Endothelial cell of umbilical vein (primary cell): ENCODE data around the gene PDPN. TPM values are rescaled to one million over a fixed set of nuclear protein-coding genes. Genes with fewer than 3 reads are reported as not detected.

ENCODE experiments used
- BruUV-seq: library from RNA; stranded (reverse); fragments of 400-500 nt; replicated peaks from 2 replicates; lab custom pipeline; 2021; lab: Mats Ljungman, UMichigan
- CTCF ChIA-PET: fragments of 300-600, 350-600 bp; sonication (Branson Sonifier 250); formaldehyde crosslinking; loops from one replicate; lab custom pipeline; 2021; ENCODE audit warnings: antibody characterized with exemption, inconsistent platforms; lab: Charles Lee
- POLR2A ChIA-PET: fragments of 300-600, 350-600 bp; sonication (Branson Sonifier 250); formaldehyde crosslinking; loops from one replicate; lab custom pipeline; 2021; ENCODE audit warnings: antibody characterized with exemption, inconsistent platforms; lab: Charles Lee
- DNase-seq: peaks from one replicate; pipeline ENCODE4 v3.0.0-alpha.2; 2011; ENCODE audit warnings: low read depth, low spot score
- FAIRE-seq: peaks from 2 replicates; lab custom pipeline; 2011; peaks lifted over from hg19 to GRCh38; lab: Jason Lieb, UNC
- H2AFZ ChIP-seq: 2 replicates; pipeline ENCODE4 v1.6.0; 2012; ENCODE audit warnings: low read depth, low read length, control low read depth, inconsistent platforms
- H3K27ac ChIP-seq: 2 replicates; pipeline ENCODE4 v1.5.1; 2011; ENCODE audit warnings: low read depth, mild to moderate bottlenecking, control low read depth, low read length, moderate library complexity; ENCODE audit not compliant: insufficient read depth
- H3K27me3 ChIP-seq, 2 experiments: 2 replicates each; pipeline versions ENCODE4 v1.6.0 to v1.6.1; 2011; ENCODE audit warnings: low read length in 2 of 2, mixed read lengths in 1 of 2; ENCODE audit not compliant: control insufficient read depth in 2 of 2, insufficient read depth in 2 of 2
- H3K36me3 ChIP-seq, 2 experiments: 2 replicates in 1 of 2; 3 replicates in 1 of 2; pipeline ENCODE4 v1.5.1; 2011; ENCODE audit warnings: low read length in 2 of 2, mild to moderate bottlenecking in 1 of 2, moderate library complexity in 1 of 2; ENCODE audit not compliant: control insufficient read depth in 2 of 2, insufficient read depth in 2 of 2; ENCODE audit errors: extremely low read depth in 1 of 2
- H3K4me1 ChIP-seq: 3 replicates; pipeline ENCODE4 v1.5.1; 2011; ENCODE audit warnings: mild to moderate bottlenecking, low read length; ENCODE audit not compliant: control insufficient read depth, insufficient read depth; ENCODE audit errors: extremely low read depth
- H3K4me2 ChIP-seq: 2 replicates; pipeline ENCODE4 v1.6.1; 2011; ENCODE audit warnings: low read length, control low read depth, mixed read lengths; ENCODE audit not compliant: insufficient read depth
- H3K4me3 ChIP-seq, 3 experiments: fragments of 200-600 bp in 1 of 3; sonication (generic), shearing (Covaris generic) in 1 of 3; replicated peaks in 1 of 3; 2 replicates each; pipeline ENCODE4 v1.5.1; 2011 to 2016; ENCODE audit warnings: control low read depth in 3 of 3, low read length in 3 of 3, mild to moderate bottlenecking in 2 of 3, inconsistent platforms in 1 of 3, low read depth in 1 of 3, moderate library complexity in 1 of 3; ENCODE audit not compliant: insufficient read depth in 1 of 3
- H3K79me2 ChIP-seq: 2 replicates; pipeline ENCODE4 v1.6.0; 2012; ENCODE audit warnings: low read length, inconsistent platforms; ENCODE audit not compliant: control insufficient read depth, insufficient read depth
- H3K9ac ChIP-seq: replicated peaks from 2 replicates; pipeline ENCODE3; 2011; ENCODE audit warnings: low read length, control low read depth; ENCODE audit not compliant: insufficient read depth; ENCODE audit errors: extremely low read depth
- H3K9me1 ChIP-seq: replicated peaks from 3 replicates; pipeline ENCODE4 v1.6.0; 2011; ENCODE audit warnings: mild to moderate bottlenecking, low read length; ENCODE audit not compliant: control insufficient read depth, insufficient read depth; ENCODE audit errors: extremely low read depth
- H3K9me3 ChIP-seq: replicated peaks from 2 replicates; pipeline ENCODE4 v1.5.1; 2012; ENCODE audit warnings: low read length, inconsistent platforms; ENCODE audit not compliant: control insufficient read depth, insufficient read depth
- H4K20me1 ChIP-seq: replicated peaks from 2 replicates; pipeline ENCODE3; 2011; ENCODE audit warnings: mild to moderate bottlenecking, low read length; ENCODE audit not compliant: control insufficient read depth, insufficient read depth; ENCODE audit errors: extremely low read depth
- EZH2 ChIP-seq: IDR thresholded peaks from 2 replicates; pipeline ENCODE4 v1.6.1; 2012; ENCODE audit warnings: borderline replicate concordance, low read depth, mild to moderate bottlenecking, moderate library complexity, low read length, inconsistent platforms; ENCODE audit not compliant: severe bottlenecking
- FOS ChIP-seq: IDR thresholded peaks from 2 replicates; pipeline ENCODE4 v1.6.1; 2011; ENCODE audit warnings: mild to moderate bottlenecking, low read length, moderate library complexity, borderline replicate concordance; ENCODE audit not compliant: insufficient read depth
- GATA2 ChIP-seq: IDR thresholded peaks from 2 replicates; pipeline ENCODE4 v1.7.0; 2011; ENCODE audit warnings: low read depth, mild to moderate bottlenecking, moderate library complexity, mixed read lengths, low read length; ENCODE audit not compliant: insufficient read length, insufficient read depth
- JUN ChIP-seq: IDR thresholded peaks from 2 replicates; pipeline ENCODE4 v1.6.1; 2011; ENCODE audit warnings: borderline replicate concordance, low read depth; ENCODE audit not compliant: insufficient read length, insufficient read depth
- MAX ChIP-seq: IDR thresholded peaks from 2 replicates; pipeline ENCODE4 v1.6.1; 2011; ENCODE audit not compliant: insufficient read depth, insufficient read length
- MYC ChIP-seq: IDR thresholded peaks from one replicate; pipeline ENCODE4 v1.6.1; 2011; ENCODE audit warnings: mild to moderate bottlenecking, low read depth, low read length
- POLR2A ChIP-seq: IDR thresholded peaks from 2 replicates; pipeline ENCODE4 v1.6.1; 2012; ENCODE audit warnings: low read depth, mild to moderate bottlenecking, control low read depth, low read length
- POLR2AphosphoS5 ChIP-seq: IDR thresholded peaks from 2 replicates; pipeline ENCODE4 v1.6.1; 2012; ENCODE audit warnings: low read depth, mild to moderate bottlenecking, control low read depth, low read length, moderate library complexity; ENCODE audit not compliant: insufficient read depth
- dilution Hi-C: fragments of 300-500 bp; cut with MboI; formaldehyde crosslinking; loops from one replicate; pipeline ENCODE4 v1.15.0; 2019; ENCODE audit warnings: low sequenced_read_pairs; ENCODE audit not compliant: extremely low pct_ligation_motif_present
- intact Hi-C: fragments of 100-400 bp; cut with micrococcal nuclease; formaldehyde crosslinking; loops from one replicate; pipeline ENCODE4 v1.10.0; 2022
- polyA plus RNA-seq, 4 experiments: library from polyadenylated mRNA; depleted of rRNA in 3 of 4; stranded (reverse) in 3 of 4; unstranded in 1 of 4; fragments of >200 nt; gene quantifications; 2 replicates each; pipeline versions ENCODE4 v1.2.1 to v1.2.3, GENCODE V29; 2011 to 2012; ENCODE audit warnings: missing spikeins in 1 of 4
- total RNA-seq: library from RNA; stranded (reverse); gene quantifications from 2 replicates; pipeline ENCODE4 v1.2.3, GENCODE V29; 2021
- TF ChIP-seq, protein P1 (sequence below), 2 donors: IDR thresholded peaks; 1 replicate in 1 of 2; 2 replicates in 1 of 2; pipeline ENCODE4 v1.5.1; 2011; ENCODE audit warnings: low read length in 2 of 2, mild to moderate bottlenecking in 2 of 2, moderate library complexity in 2 of 2, control low read depth in 1 of 2, inconsistent platforms in 1 of 2, low read depth in 1 of 2; ENCODE audit not compliant: insufficient read depth in 1 of 2; ENCODE audit errors: extremely low read depth in 1 of 2

The PDPN gene
- total and polyA plus RNA-seq, 2 donors (not counting 3 experiments of a cell fraction or from before 2014, with no cell fraction given) = not detected

DNA sequence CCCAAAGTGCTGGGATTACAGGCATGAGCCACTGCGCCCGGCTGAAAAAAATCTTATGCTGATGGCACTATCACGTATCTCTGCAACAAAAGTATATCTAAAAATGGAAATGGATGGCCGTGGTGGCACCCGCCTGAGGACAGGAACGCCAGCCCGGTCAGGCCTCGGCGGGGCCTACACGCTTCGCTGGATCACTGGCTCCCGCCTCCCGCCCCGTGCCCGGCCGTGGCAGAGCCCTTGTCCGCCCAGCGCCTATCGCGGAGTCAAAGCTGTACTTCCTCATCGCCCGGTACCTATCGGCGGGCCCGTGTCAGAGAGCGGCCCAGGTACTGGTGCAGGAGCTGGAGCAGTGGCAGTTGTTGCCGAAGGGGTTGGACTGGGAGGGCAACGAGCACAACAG, 28.8 kb upstream of the PDPN start:
- no peak for FAIRE-seq
- CTCF ChIA-PET = no interaction called here
- dilution Hi-C loops = no loop called here

More for the DNA sequence above, 28.8 kb upstream of the PDPN start:
- Histone ChIP-seq H4K20me1 (no peaks in the 10 kb centered on the region), H3K9ac (no peak overlapping the region), H3K4me1 (no peaks in the 10 kb centered on the region), H2AFZ (no peak overlapping the region), H3K27ac (no peak overlapping the region), H3K4me2 (no peak overlapping the region), H3K9me3 (no peaks in the 10 kb centered on the region), H3K36me3 (no peaks in the 10 kb centered on the region), H3K27me3 (no peaks in the 10 kb centered on the region), H3K9me1 (no peaks in the 10 kb centered on the region), H3K79me2 (no peaks in the 10 kb centered on the region), H3K4me3 (no peak overlapping the region)
- POLR2A ChIA-PET = no interaction called here
- DNase-seq = no peak
- BruUV-seq = no TSS peak
- intact Hi-C loops = no loop called here
- TF ChIP-seq EZH2 = no peak
- TF ChIP-seq JUN = no peak
- TF ChIP-seq MAX = no peak
- no peak for TF ChIP-seq POLR2A
- no peak for TF ChIP-seq FOS
- TF ChIP-seq POLR2AphosphoS5 = no peak
- no peak for TF ChIP-seq MYC
- TF ChIP-seq, protein P1, sequence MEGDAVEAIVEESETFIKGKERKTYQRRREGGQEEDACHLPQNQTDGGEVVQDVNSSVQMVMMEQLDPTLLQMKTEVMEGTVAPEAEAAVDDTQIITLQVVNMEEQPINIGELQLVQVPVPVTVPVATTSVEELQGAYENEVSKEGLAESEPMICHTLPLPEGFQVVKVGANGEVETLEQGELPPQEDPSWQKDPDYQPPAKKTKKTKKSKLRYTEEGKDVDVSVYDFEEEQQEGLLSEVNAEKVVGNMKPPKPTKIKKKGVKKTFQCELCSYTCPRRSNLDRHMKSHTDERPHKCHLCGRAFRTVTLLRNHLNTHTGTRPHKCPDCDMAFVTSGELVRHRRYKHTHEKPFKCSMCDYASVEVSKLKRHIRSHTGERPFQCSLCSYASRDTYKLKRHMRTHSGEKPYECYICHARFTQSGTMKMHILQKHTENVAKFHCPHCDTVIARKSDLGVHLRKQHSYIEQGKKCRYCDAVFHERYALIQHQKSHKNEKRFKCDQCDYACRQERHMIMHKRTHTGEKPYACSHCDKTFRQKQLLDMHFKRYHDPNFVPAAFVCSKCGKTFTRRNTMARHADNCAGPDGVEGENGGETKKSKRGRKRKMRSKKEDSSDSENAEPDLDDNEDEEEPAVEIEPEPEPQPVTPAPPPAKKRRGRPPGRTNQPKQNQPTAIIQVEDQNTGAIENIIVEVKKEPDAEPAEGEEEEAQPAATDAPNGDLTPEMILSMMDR (IDR thresholded peaks at IDR 0.05; ENCODE audit: extremely low read depth in 1 of 2, insufficient read depth in 1 of 2, low read depth in 1 of 2, low read length in 2 of 2) = no peak
- TF ChIP-seq GATA2 = no peak
